Measurements from ENCODE around the gene SAMD14.

SAMD14 gene

DNA sequence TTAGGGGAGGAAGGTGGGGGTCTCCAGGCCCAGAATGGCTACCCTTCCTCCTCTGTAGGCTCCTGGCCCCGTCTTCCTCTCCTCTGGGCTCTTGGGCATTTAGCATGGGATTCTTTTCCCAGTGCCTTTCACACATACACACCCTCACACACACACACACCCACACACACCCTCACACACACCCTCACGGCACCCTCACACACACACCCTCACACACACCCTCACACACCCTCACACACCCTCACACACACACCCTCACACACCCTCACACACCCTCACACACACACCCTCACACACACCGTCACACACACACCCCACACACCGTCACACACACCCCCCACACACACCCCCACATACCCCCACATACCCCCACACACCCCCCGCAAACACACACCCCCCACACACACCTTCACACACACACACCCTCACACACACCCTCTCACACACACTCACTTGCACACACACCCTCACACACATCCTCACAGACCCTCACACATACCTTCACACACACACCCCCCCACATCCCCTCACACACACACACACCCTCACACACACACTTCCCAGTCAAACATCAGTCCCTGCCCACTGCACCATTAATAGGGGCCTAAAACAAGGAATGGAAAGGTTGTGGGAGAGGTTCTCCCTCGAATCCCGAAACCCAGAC, 36.7 kb upstream of the SAMD14 start:
- H3K4me3 ChIP-seq: no peak overlapping the region
- no peak overlapping the region; a peak in 1 of 22 replicates for H3K27ac ChIP-seq
- no peak for TF ChIP-seq Cebpa-rat (IDR thresholded peaks at IDR 0.05)
- peaks cover 28 to 40% (median 36%) of the 10 kb centered on the region in 10 experiments for H3K4me1 ChIP-seq
- H4K20me1 ChIP-seq: no peaks in the 10 kb centered on the region; a peak in 1 of 22 replicates
- H3K9me3 ChIP-seq (replicated peaks in 1 of 11): no peaks in the 10 kb centered on the region
- H3K9ac ChIP-seq: peak overlapping the region in 6 of 11 experiments; percentile 4 to 45 (median 22); a peak in 2 of 22 replicates
- peak overlapping the region in 2 of 11 experiments; percentile 4 to 12; a peak in 1 of 22 replicates for H3K4me2 ChIP-seq
- H3K36me3 ChIP-seq: no peaks in the 10 kb centered on the region
- no peaks in the 10 kb centered on the region for H3K27me3 ChIP-seq

DNA sequence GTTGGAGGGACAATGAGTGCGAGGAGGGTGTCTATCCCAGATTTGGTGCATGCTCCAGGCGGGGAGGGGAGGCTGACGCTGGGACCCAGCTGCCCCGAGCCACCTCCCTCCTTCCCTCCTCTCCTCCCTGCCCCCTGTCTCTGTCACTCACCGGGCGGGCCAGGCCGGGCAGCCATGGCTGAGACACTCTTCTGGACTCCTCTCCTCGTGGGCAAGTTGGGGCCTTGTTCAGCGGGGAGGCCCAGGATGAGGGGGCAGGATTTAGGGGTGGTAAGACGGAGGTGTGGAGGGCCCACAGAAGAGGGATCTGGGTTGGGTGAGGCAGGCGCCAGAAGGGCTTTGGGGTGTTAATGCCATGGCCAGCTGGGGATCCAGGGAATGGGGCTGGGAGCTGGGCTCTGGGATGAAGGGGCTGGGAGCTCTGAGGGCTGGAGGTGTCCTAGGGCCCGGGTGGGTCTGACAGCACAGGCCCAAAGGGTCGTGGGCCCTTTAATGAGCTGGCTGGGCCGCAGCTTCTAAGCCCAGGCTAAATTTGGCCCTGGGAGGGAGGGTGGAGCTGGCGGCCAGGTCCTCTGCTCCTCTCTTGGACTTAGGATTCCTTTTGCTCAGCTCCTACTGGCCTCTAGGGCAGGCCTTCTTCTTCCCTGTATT, 36.0 kb upstream of the SAMD14 start, which contains the start of gene SGCA:
Gene SGCA, plus strand, starts transcription at position 139 of the 651 bp plus-strand sequence. Its CDS starts 36 bp downstream, at position 175.
- peak within 1 kb of the TSS in 4 of 11 experiments; percentile 4 to 45 (median 32); a peak in 2 of 22 replicates for H3K9ac ChIP-seq
- no peaks in the 10 kb centered on the region for H3K36me3 ChIP-seq
- no peak for TF ChIP-seq Cebpa-rat (IDR thresholded peaks at IDR 0.05)
- H3K4me2 ChIP-seq: peak within 1 kb of the TSS in 3 of 11 experiments; percentile 4 to 76 (median 12); a peak in 2 of 22 replicates
- H3K9me3 ChIP-seq (replicated peaks in 1 of 11): no peaks in the 10 kb centered on the region
- peaks cover 32 to 44% (median 40%) of the 10 kb centered on the region in 10 experiments for H3K4me1 ChIP-seq
- H4K20me1 ChIP-seq: no peaks in the 10 kb centered on the region; a peak in 1 of 22 replicates
- H3K27me3 ChIP-seq: no peaks in the 10 kb centered on the region
- H3K4me3 ChIP-seq: no peak within 1 kb of the TSS
- H3K27ac ChIP-seq: no peak within 1 kb of the TSS

DNA sequence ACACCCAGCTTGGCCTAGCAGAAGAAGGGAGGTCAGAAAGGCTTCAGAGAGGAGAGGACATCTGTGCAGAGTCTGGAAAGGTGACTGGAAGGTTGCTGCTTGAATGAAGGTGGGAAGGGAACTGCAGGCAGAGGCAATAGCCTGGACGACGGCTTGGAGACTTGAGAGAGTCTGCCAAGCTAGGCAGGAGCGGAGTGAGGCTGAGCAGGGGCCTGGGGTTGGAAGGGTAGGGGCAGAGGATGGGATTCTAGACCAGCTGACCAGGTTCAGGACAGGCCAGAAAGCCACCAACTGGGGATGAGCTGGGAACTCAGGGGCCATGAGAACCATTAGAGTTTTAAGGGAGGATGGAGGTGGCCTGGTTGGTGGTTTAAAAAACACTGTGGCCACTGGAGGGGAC, 35.5 kb upstream of the SAMD14 start:
- H3K4me1 ChIP-seq: peaks cover 36 to 50% (median 45%) of the 10 kb centered on the region in 10 experiments
- H3K4me3 ChIP-seq: no peak overlapping the region
- H4K20me1 ChIP-seq: no peaks in the 10 kb centered on the region; a peak in 1 of 22 replicates
- TF ChIP-seq Cebpa-rat (IDR thresholded peaks at IDR 0.05): no peak
- H3K36me3 ChIP-seq: no peaks in the 10 kb centered on the region
- H3K27me3 ChIP-seq: no peaks in the 10 kb centered on the region
- H3K9me3 ChIP-seq (replicated peaks in 1 of 11): no peaks in the 10 kb centered on the region
- H3K9ac ChIP-seq: no peak overlapping the region
- H3K4me2 ChIP-seq: no peak overlapping the region
- H3K27ac ChIP-seq: no peak overlapping the region

DNA sequence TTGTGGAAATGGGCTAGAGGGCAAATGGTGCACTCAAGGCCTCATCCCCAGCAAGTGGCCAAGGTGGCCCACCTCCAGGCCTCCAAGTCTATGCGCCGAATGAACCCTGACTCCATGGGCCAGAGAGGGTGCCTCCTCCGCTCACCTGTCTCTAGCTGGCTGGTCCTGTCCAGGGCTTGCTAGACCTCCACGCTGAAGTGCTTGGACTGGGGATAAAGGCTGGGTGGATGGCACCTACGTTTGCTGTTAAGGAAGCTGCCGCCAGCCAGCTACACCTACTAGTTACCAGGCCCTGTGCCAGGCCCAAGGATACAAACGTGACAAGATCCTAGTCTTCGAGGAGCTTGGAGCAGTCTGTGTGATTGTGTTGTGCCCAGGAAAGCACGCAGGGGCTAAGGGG, 35.1 kb upstream of the SAMD14 start:
- H3K36me3 ChIP-seq: no peaks in the 10 kb centered on the region
- 0 out of 22 replicates have a peak overlapping the region, but pooled peaks of 1 of the 11 experiments have one; percentile 76 for H3K4me2 ChIP-seq
- H3K9me3 ChIP-seq (replicated peaks in 1 of 11): no peaks in the 10 kb centered on the region
- peaks cover 36 to 50% (median 46%) of the 10 kb centered on the region in 10 experiments for H3K4me1 ChIP-seq
- no peak overlapping the region for H3K4me3 ChIP-seq
- no peak for TF ChIP-seq Cebpa-rat (IDR thresholded peaks at IDR 0.05)
- H3K27me3 ChIP-seq: no peaks in the 10 kb centered on the region
- no peaks in the 10 kb centered on the region; a peak in 1 of 22 replicates for H4K20me1 ChIP-seq
- H3K27ac ChIP-seq: no peak overlapping the region
- H3K9ac ChIP-seq: no peak overlapping the region

DNA sequence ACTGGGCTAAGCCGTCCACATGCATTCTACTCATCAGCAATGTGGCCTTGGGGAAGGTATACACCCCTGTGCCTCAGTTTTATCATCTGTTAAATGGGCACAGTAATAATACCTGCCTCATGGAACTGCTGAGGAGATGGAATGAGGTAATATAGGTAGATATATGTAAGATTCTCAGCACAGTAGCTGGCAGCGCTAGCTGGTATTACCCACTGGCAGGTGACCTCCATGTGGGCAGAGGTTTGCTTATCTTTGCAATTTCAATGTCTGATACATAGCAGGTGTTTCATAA, 34.7 kb upstream of the SAMD14 start:
- Histone ChIP-seq H3K9me3 (replicated peaks in 1 of 11) (no peaks in the 10 kb centered on the region), H3K4me1 (peaks cover 36 to 50% (median 46%) of the 10 kb centered on the region in 10 experiments), H3K27ac (no peak overlapping the region), H3K4me2 (peak overlapping the region in 7 of 11 experiments; percentile 33 to 79 (median 58); a peak in 11 of 22 replicates), H3K9ac (0 out of 22 replicates have a peak overlapping the region, but pooled peaks of 1 of the 11 experiments have one; percentile 27), H4K20me1 (no peaks in the 10 kb centered on the region; a peak in 1 of 22 replicates), H3K36me3 (no peaks in the 10 kb centered on the region), H3K4me3 (no peak overlapping the region), H3K27me3 (no peaks in the 10 kb centered on the region)
- TF ChIP-seq Cebpa-rat (IDR thresholded peaks at IDR 0.05): no peak

DNA sequence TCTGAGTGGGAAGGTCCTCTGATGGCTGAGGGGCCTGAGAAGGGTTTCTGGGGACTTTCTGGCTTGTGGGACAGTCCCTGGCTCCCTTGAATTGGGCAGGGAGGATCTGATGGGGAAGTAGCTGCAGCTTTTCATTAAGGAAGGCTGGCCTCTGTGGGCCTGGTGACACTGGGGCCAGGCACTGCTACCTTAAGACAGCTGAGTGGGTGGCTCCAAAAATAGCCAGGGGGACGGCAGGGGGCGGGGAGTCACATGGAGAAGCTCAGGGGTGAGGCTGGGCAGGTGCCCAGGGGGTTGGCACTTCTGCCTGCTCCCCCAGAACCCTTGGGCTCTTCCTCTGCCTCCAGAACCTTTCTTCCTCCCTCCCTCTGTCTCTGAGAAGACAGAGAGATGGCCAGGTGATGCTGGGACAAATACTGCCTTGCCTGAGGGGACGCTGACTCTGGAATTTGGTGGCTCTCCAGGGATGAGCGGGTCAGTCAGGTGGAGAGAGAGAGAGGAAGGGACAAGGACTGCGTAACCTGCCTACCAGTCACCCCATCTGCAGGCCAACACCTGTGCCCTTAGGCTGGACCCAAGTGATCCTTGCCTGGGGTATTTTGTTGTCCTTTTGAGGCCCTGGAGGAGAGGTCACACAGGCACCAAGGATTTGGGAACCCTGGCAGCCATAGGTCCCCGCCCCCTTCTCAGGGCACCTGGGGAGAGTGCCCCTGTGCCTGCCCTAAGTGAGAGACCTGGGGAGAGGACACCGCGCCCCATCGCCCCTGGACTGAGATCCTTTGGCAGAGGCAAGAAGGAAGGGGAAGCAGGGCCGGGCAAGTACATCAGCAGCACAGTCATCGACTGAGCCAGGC, 34.1 kb upstream of the SAMD14 start:
- H3K9me3 ChIP-seq (replicated peaks in 1 of 11): no peaks in the 10 kb centered on the region
- peak overlapping the region in 10 of 11 experiments; percentile 29 to 79 (median 44); a peak in 21 of 22 replicates for H3K4me2 ChIP-seq
- no peak for TF ChIP-seq Cebpa-rat (IDR thresholded peaks at IDR 0.05)
- H3K9ac ChIP-seq: peak overlapping the region in 3 of 11 experiments; percentile 19 to 42 (median 27); a peak in 1 of 22 replicates
- H3K36me3 ChIP-seq: no peaks in the 10 kb centered on the region
- H4K20me1 ChIP-seq: no peaks in the 10 kb centered on the region; a peak in 1 of 22 replicates
- no peaks in the 10 kb centered on the region for H3K27me3 ChIP-seq
- no peak overlapping the region for H3K27ac ChIP-seq
- peaks cover 35 to 49% (median 46%) of the 10 kb centered on the region in 10 experiments for H3K4me1 ChIP-seq
- no peak overlapping the region for H3K4me3 ChIP-seq

DNA sequence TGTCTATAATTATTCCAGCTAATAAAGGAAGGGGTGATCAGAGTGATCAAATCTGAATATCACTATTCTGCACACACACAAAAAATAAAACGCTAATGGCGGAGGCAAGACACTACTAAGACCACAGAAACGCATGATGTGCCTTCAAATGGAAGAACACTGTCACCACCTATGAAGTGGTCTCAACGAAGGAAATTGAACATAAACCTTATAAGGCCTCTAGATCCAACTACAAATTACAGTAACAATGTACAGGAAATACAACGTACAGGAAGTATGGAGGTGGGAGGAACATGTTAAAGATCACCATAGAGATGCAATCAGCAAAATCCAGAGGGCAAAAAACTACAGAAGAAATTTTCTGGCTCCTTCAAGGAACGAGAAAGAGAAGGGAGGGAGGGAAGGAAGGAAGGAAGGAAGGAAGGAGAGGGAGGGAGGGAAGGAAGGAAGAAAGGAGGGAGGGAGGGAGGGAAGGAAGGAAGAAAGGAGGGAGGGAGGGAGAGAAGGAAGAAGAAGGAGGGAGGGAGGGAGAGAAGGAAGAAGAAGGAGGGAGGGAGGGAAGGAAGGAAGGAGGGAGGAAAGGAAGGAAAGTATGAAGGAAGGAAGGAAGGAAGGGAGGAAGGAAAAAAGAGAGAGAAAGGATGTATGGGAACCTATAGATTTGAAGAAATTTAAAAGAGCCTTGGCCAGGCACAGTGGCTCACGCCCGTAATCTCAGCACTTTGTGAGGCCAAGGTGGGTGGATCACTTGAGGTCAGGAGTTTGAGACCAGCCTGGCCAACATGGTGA, 32.7 kb upstream of the SAMD14 start:
- Histone ChIP-seq H4K20me1 (no peaks in the 10 kb centered on the region; a peak in 1 of 22 replicates), H3K4me3 (no peak overlapping the region), H3K9me3 (replicated peaks in 1 of 11) (no peaks in the 10 kb centered on the region), H3K36me3 (no peaks in the 10 kb centered on the region), H3K27ac (0 out of 22 replicates have a peak overlapping the region, but pooled peaks of 1 of the 11 experiments have one; percentile 50), H3K27me3 (no peaks in the 10 kb centered on the region), H3K4me2 (peak overlapping the region in 10 of 11 experiments; percentile 77 to 98 (median 94); a peak in 19 of 22 replicates), H3K4me1 (peaks cover 28 to 55% (median 37%) of the 10 kb centered on the region in 10 experiments), H3K9ac (no peak overlapping the region)
- TF ChIP-seq Cebpa-rat (IDR thresholded peaks at IDR 0.05): no peak

DNA sequence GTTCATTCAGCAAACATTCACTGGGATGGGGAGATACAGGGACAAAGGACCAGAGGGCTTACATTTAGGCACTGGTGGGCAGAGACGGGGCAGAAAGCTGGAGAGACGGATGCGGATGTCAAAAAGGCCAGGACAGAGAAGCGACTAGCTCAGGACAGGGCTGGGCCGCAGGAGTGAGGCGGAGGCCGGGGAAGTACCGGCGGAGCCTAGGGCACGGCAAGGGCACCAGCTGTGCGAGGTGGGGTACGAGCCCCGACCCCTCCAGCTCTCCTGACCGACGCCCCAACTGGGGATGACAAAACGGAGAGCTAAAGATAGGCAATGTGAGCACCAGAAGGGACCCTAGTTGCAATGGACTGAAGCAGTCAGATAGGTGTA, 31.9 kb upstream of the SAMD14 start:
- Histone ChIP-seq H3K36me3 (no peaks in the 10 kb centered on the region), H3K9ac (peak overlapping the region in 8 of 11 experiments; percentile 45 to 76 (median 58); a peak in 16 of 22 replicates), H3K9me3 (replicated peaks in 1 of 11) (no peaks in the 10 kb centered on the region), H3K4me2 (peak overlapping the region; percentile 77 to 98 (median 93)), H3K27me3 (no peaks in the 10 kb centered on the region), H3K4me3 (peak overlapping the region in 8 of 10 experiments; percentile 54 to 74 (median 64); a peak in 10 of 20 replicates), H3K4me1 (peaks cover 28 to 52% (median 33%) of the 10 kb centered on the region in 10 experiments), H4K20me1 (no peaks in the 10 kb centered on the region; a peak in 1 of 22 replicates), H3K27ac (peak overlapping the region in 9 of 11 experiments; percentile 8 to 61 (median 42); a peak in 13 of 22 replicates)
- no peak for TF ChIP-seq Cebpa-rat (IDR thresholded peaks at IDR 0.05)

Measured in BLaER1 treated with 17β-estradiol and CSF1 and Interleukin-3, amounts not matched to agents 10 nM and 100 nM (cell line).